ENCODE data around the gene PNMA3.
"Not testable (repeated sequence)": the region's sequence is repeated elsewhere in the genome, so short reads cannot be mapped to it uniquely, and the experiment has no call there.

PNMA3 gene

DNA sequence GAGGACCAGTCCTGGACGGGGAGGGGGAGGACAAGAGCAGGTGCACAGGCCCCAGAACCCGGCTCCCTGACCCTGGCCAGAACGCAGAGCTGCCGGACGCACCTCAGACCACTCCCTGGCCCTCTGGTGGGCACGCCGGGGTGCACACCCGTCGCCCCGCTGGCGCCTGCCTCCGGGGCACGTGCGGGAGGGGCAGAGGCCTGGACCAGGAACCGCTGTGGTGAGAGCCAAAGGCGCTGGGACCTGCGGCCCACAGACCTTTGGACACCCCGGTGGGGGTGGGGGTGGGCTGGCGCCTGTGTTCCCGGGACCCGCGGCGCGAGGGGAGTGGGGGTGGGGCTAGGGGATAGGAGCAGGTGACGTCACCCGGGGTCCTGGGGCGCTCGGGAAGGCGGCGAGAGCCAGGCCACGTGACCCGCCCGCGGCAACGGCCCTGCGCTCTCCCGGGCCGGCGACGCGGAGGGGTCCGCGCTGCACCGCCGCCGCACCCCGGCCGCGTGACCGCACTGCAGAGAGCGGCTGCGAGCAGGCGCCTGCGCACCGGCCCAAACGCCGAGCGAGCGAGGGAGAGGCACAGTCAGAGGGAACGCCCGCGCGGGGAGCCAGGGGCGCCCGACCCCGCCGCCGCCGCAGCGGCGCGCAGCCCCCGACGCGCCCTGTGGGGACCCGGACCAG lies 15.8 kb downstream of the PNMA3 start, which contains the start of gene PNMA6A:
TSS of gene PNMA6A (plus strand) at position 546 of the 675 bp plus-strand sequence. CDS start 609 bp downstream, outside the sequence.
- not testable (repeated sequence) for H3K9me3 ChIP-seq (ENCODE audit: control insufficient read depth in 5 of 5, low read length in 5 of 5); H3K4me3 ChIP-seq (ENCODE audit: low read depth in 1 of 5, low read length in 5 of 5); H3K9ac ChIP-seq (ENCODE audit: low read length in 5 of 5); H3K27ac ChIP-seq (ENCODE audit: low read depth, low read length); H3K4me1 ChIP-seq (ENCODE audit: control insufficient read depth in 5 of 5, insufficient read depth in 5 of 5, low read length in 5 of 5); H3K27me3 ChIP-seq (ENCODE audit: control insufficient read depth in 5 of 5, insufficient read depth in 4 of 5, low read length in 5 of 5); H3K36me3 ChIP-seq (ENCODE audit: control insufficient read depth in 5 of 5, insufficient read depth in 5 of 5, low read length in 5 of 5)

DNA sequence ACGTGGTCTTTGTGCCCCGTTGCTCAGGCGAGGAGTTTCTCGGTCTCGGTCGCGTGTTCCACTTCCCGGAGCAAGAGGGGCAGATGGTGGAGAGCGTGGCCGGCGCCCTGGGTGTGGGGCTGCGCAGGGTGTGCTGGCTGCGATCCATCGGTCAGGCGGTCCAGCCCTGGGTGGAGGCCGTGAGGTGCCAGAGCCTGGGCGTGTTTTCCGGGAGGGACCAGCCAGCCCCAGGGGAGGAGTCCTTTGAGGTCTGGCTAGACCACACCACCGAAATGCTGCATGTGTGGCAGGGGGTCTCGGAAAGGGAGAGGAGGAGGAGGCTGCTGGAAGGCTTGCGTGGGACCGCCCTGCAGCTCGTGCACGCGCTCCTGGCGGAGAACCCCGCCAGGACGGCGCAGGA lies 17.1 kb downstream of the PNMA3 start:
- H3K9ac ChIP-seq (ENCODE audit: low read length in 5 of 5); H3K4me3 ChIP-seq (ENCODE audit: low read depth in 1 of 5, low read length in 5 of 5): not testable (repeated sequence)

DNA sequence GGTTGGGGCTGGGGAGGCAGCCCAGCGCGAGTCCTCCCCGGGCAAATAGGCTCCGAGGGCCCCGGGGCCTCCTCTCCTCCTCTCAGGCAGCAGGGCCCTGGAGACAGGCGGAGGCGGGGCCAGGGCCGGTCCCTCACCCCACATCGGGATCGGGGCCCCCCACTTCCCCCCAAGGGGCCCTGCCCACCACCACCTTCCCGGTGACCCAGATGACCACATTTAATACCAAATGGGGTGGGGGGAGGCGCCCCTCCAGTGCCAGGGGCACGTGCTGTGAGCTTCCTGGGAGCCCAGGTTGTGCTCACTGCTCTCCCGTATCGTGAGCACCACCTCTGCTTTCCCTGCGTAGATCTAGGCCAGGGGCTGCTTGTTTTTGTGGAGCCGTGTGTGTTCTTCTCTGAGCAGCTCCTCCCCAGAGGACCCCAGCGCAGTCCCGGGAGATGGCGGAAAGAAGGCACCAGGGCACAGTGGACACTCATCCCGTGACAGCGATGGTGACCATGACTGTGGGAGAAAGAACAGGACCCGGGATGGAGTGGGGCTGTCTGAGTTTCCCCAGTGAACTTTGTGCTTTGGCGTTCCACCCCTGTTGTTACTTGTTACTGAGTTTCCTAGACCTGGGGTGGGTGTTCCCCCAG lies 18.1 kb downstream of the PNMA3 start:
- no peaks in the 10 kb centered on the region for H3K36me3 ChIP-seq (ENCODE audit: control insufficient read depth in 5 of 5, insufficient read depth in 5 of 5, low read length in 5 of 5)
- H3K4me3 ChIP-seq (ENCODE audit: low read depth in 1 of 5, low read length in 5 of 5), result no peak overlapping the region
- no peaks in the 10 kb centered on the region for H3K9me3 ChIP-seq (ENCODE audit: control insufficient read depth in 5 of 5, low read length in 5 of 5)
- H3K27ac ChIP-seq (ENCODE audit: low read depth, low read length), result no peak overlapping the region
- no peaks in the 10 kb centered on the region for H3K4me1 ChIP-seq (ENCODE audit: control insufficient read depth in 5 of 5, insufficient read depth in 5 of 5, low read length in 5 of 5)
- peaks cover 0 to 5% (median 0%) of the 10 kb centered on the region in 5 donors for H3K27me3 ChIP-seq (ENCODE audit: control insufficient read depth in 5 of 5, insufficient read depth in 4 of 5, low read length in 5 of 5)
- H3K9ac ChIP-seq (ENCODE audit: low read length in 5 of 5), result no peak overlapping the region

More for the DNA sequence above, 17.1 kb downstream of the PNMA3 start:
- H3K9me3 ChIP-seq (ENCODE audit: control insufficient read depth in 5 of 5, low read length in 5 of 5); H3K36me3 ChIP-seq (ENCODE audit: control insufficient read depth in 5 of 5, insufficient read depth in 5 of 5, low read length in 5 of 5); H3K4me1 ChIP-seq (ENCODE audit: control insufficient read depth in 5 of 5, insufficient read depth in 5 of 5, low read length in 5 of 5); H3K27ac ChIP-seq (ENCODE audit: low read depth, low read length); H3K27me3 ChIP-seq (ENCODE audit: control insufficient read depth in 5 of 5, insufficient read depth in 4 of 5, low read length in 5 of 5): not testable (repeated sequence)

- Histone ChIP-seq H3K27me3 (ENCODE audit: control insufficient read depth in 5 of 5, insufficient read depth in 4 of 5, low read length in 5 of 5) (peaks cover 0 to 5% (median 0%) of the 10 kb centered on the region in 5 donors), H3K9ac (ENCODE audit: low read length in 5 of 5) (no peak overlapping the region), H3K36me3 (ENCODE audit: control insufficient read depth in 5 of 5, insufficient read depth in 5 of 5, low read length in 5 of 5) (no peaks in the 10 kb centered on the region), H3K4me3 (ENCODE audit: low read depth in 1 of 5, low read length in 5 of 5) (no peak overlapping the region), H3K27ac (ENCODE audit: low read depth, low read length) (no peak overlapping the region), H3K4me1 (ENCODE audit: control insufficient read depth in 5 of 5, insufficient read depth in 5 of 5, low read length in 5 of 5) (no peaks in the 10 kb centered on the region), H3K9me3 (ENCODE audit: control insufficient read depth in 5 of 5, low read length in 5 of 5) (no peaks in the 10 kb centered on the region)
Measured at GRCh38 chrX:153074935-153075334, 18.7 kb downstream of the PNMA3 start.

GRCh38 chrX:153075366-153075765 lies 19.1 kb downstream of the PNMA3 start:
- no peaks in the 10 kb centered on the region for H3K4me1 ChIP-seq (ENCODE audit: control insufficient read depth in 5 of 5, insufficient read depth in 5 of 5, low read length in 5 of 5)
- peaks cover 0 to 5% (median 0%) of the 10 kb centered on the region in 5 donors for H3K27me3 ChIP-seq (ENCODE audit: control insufficient read depth in 5 of 5, insufficient read depth in 4 of 5, low read length in 5 of 5)
- H3K9me3 ChIP-seq (ENCODE audit: control insufficient read depth in 5 of 5, low read length in 5 of 5), result no peaks in the 10 kb centered on the region
- H3K27ac ChIP-seq (ENCODE audit: low read depth, low read length), result no peak overlapping the region
- no peaks in the 10 kb centered on the region for H3K36me3 ChIP-seq (ENCODE audit: control insufficient read depth in 5 of 5, insufficient read depth in 5 of 5, low read length in 5 of 5)
- no peak overlapping the region for H3K4me3 ChIP-seq (ENCODE audit: low read depth in 1 of 5, low read length in 5 of 5)
- no peak overlapping the region for H3K9ac ChIP-seq (ENCODE audit: low read length in 5 of 5)

- not testable (repeated sequence) for H3K9me3 ChIP-seq (ENCODE audit: control insufficient read depth in 5 of 5, low read length in 5 of 5); H3K4me3 ChIP-seq (ENCODE audit: low read depth in 1 of 5, low read length in 5 of 5); H3K4me1 ChIP-seq (ENCODE audit: control insufficient read depth in 5 of 5, insufficient read depth in 5 of 5, low read length in 5 of 5); H3K9ac ChIP-seq (ENCODE audit: low read length in 5 of 5); H3K27me3 ChIP-seq (ENCODE audit: control insufficient read depth in 5 of 5, insufficient read depth in 4 of 5, low read length in 5 of 5); H3K36me3 ChIP-seq (ENCODE audit: control insufficient read depth in 5 of 5, insufficient read depth in 5 of 5, low read length in 5 of 5); H3K27ac ChIP-seq (ENCODE audit: low read depth, low read length)
Measured at GRCh38 chrX:153077437-153078135, 21.3 kb downstream of the PNMA3 start.

- H3K27ac ChIP-seq (ENCODE audit: low read depth, low read length); H3K9me3 ChIP-seq (ENCODE audit: control insufficient read depth in 5 of 5, low read length in 5 of 5); H3K9ac ChIP-seq (ENCODE audit: low read length in 5 of 5); H3K4me1 ChIP-seq (ENCODE audit: control insufficient read depth in 5 of 5, insufficient read depth in 5 of 5, low read length in 5 of 5); H3K36me3 ChIP-seq (ENCODE audit: control insufficient read depth in 5 of 5, insufficient read depth in 5 of 5, low read length in 5 of 5); H3K4me3 ChIP-seq (ENCODE audit: low read depth in 1 of 5, low read length in 5 of 5): not testable (repeated sequence)
- H3K27me3 ChIP-seq (ENCODE audit: control insufficient read depth in 5 of 5, insufficient read depth in 4 of 5, low read length in 5 of 5), result peaks cover 2 to 18% (median 9%) of the 10 kb centered on the region in 5 donors
Measured at GRCh38 chrX:153083238-153083923, 27.1 kb downstream of the PNMA3 start.

- no peak overlapping the region for H3K27ac ChIP-seq (ENCODE audit: low read depth, low read length)
- no peaks in the 10 kb centered on the region for H3K4me1 ChIP-seq (ENCODE audit: control insufficient read depth in 5 of 5, insufficient read depth in 5 of 5, low read length in 5 of 5)
- H3K36me3 ChIP-seq (ENCODE audit: control insufficient read depth in 5 of 5, insufficient read depth in 5 of 5, low read length in 5 of 5), result no peaks in the 10 kb centered on the region
- H3K4me3 ChIP-seq (ENCODE audit: low read depth in 1 of 5, low read length in 5 of 5), result no peak overlapping the region
- H3K27me3 ChIP-seq (ENCODE audit: control insufficient read depth in 5 of 5, insufficient read depth in 4 of 5, low read length in 5 of 5), result peaks cover 0 to 9% (median 4%) of the 10 kb centered on the region in 5 donors
- no peak overlapping the region for H3K9ac ChIP-seq (ENCODE audit: low read length in 5 of 5)
- H3K9me3 ChIP-seq (ENCODE audit: control insufficient read depth in 5 of 5, low read length in 5 of 5), result peaks cover 0 to 23% (median 20%) of the 10 kb centered on the region in 5 donors
Measured at GRCh38 chrX:153102418-153102817, 46.1 kb downstream of the PNMA3 start.

- not testable (repeated sequence) for H3K4me1 ChIP-seq (ENCODE audit: control insufficient read depth in 5 of 5, insufficient read depth in 5 of 5, low read length in 5 of 5); H3K27me3 ChIP-seq (ENCODE audit: control insufficient read depth in 5 of 5, insufficient read depth in 4 of 5, low read length in 5 of 5); H3K4me3 ChIP-seq (ENCODE audit: low read depth in 1 of 5, low read length in 5 of 5); H3K36me3 ChIP-seq (ENCODE audit: control insufficient read depth in 5 of 5, insufficient read depth in 5 of 5, low read length in 5 of 5); H3K27ac ChIP-seq (ENCODE audit: low read depth, low read length); H3K9ac ChIP-seq (ENCODE audit: low read length in 5 of 5)
- peaks cover 0 to 23% (median 20%) of the 10 kb centered on the region in 5 donors for H3K9me3 ChIP-seq (ENCODE audit: control insufficient read depth in 5 of 5, low read length in 5 of 5)
Measured at GRCh38 chrX:153104959-153105358, 48.7 kb downstream of the PNMA3 start.
